GM23338 (cell line): ENCODE data around the gene NDUFA6. TPM values are rescaled to one million over a fixed set of nuclear protein-coding genes. Genes with fewer than 3 reads are reported as not detected.

Experiments used
- ATAC-seq: fragments of 200-7000 bp; cut with Tn5 transposase; 3 replicates; pipeline ENCODE4 v1.9.1; 2020
- DNase-seq: peaks from one replicate; pipeline ENCODE4 v3.0.0-alpha.2; 2015; ENCODE audit warnings: low spot score
- H2AFZ ChIP-seq: fragments of 200-600 bp; sonication (generic); 2 replicates; pipeline ENCODE4 v1.8.0; 2016; ENCODE audit warnings: antibody characterized with exemption, mild to moderate bottlenecking, moderate library complexity
- H3F3A ChIP-seq: fragments of 200-600 bp; sonication (generic); replicated peaks from 2 replicates; pipeline ENCODE4 v1.8.0; 2017; ENCODE audit warnings: antibody characterized with exemption, mixed run types, low read depth
- H3K27ac ChIP-seq: fragments of 200-600 bp; sonication (generic); 2 replicates; pipeline ENCODE4 v1.6.1; 2016; ENCODE audit warnings: low read depth
- H3K27me3 ChIP-seq: fragments of 200-600 bp; sonication (generic); 2 replicates; pipeline ENCODE4 v1.8.0; 2016; ENCODE audit warnings: mild to moderate bottlenecking, mixed run types, moderate library complexity; ENCODE audit not compliant: insufficient read depth
- H3K36me3 ChIP-seq: fragments of 200-600 bp; sonication (generic); 2 replicates; pipeline ENCODE4 v1.8.0; 2016; ENCODE audit warnings: mild to moderate bottlenecking; ENCODE audit not compliant: insufficient read depth
- H3K4me1 ChIP-seq: fragments of 200-600 bp; sonication (generic); 2 replicates; pipeline ENCODE4 v1.8.0; 2016; ENCODE audit warnings: mild to moderate bottlenecking, moderate library complexity; ENCODE audit not compliant: insufficient read depth
- H3K4me2 ChIP-seq: fragments of 200-600 bp; sonication (generic); 2 replicates; pipeline ENCODE4 v1.7.1; 2017; ENCODE audit warnings: mixed run types
- H3K4me3 ChIP-seq: fragments of 200-600 bp; sonication (generic); 2 replicates; pipeline ENCODE4 v1.6.1; 2016; ENCODE audit warnings: mixed run types
- H3K79me2 ChIP-seq: fragments of 200-600 bp; sonication (generic); replicated peaks from 2 replicates; pipeline ENCODE4 v1.8.0; 2017; ENCODE audit warnings: mild to moderate bottlenecking; ENCODE audit not compliant: insufficient read depth
- H3K9me2 ChIP-seq: fragments of 200-600 bp; sonication (generic); 2 replicates; pipeline ENCODE4 v1.8.0; 2017; ENCODE audit not compliant: insufficient read depth
- H4K20me1 ChIP-seq: fragments of 200-600 bp; sonication (generic); replicated peaks from 2 replicates; pipeline ENCODE4 v1.8.0; 2017; ENCODE audit warnings: mild to moderate bottlenecking; ENCODE audit not compliant: insufficient read depth
- H3K27ac Mint-ChIP-seq: 2 replicates; pipeline ENCODE4 v1.8.0; 2020; ENCODE audit warnings: inconsistent platforms, mild to moderate bottlenecking, moderate library complexity, mixed read lengths
- H3K27me3 Mint-ChIP-seq: 3 replicates; pipeline ENCODE4 v1.8.0; 2022; ENCODE audit warnings: low read depth, mild to moderate bottlenecking, moderate library complexity, mixed read lengths, inconsistent platforms; ENCODE audit not compliant: insufficient read depth, poor library complexity
- H3K36me3 Mint-ChIP-seq: 3 replicates; pipeline ENCODE4 v1.8.0; 2021; ENCODE audit warnings: low read depth, mild to moderate bottlenecking, inconsistent platforms, moderate library complexity, mixed read lengths
- H3K4me1 Mint-ChIP-seq: 3 replicates; pipeline ENCODE4 v1.8.0; 2020; ENCODE audit warnings: mild to moderate bottlenecking, inconsistent platforms, mixed read lengths
- H3K4me3 Mint-ChIP-seq: 3 replicates; pipeline ENCODE4 v1.8.0; 2021; ENCODE audit warnings: moderate library complexity, mild to moderate bottlenecking, inconsistent platforms, mixed read lengths
- H3K9me3 Mint-ChIP-seq: 3 replicates; pipeline ENCODE4 v1.8.0; 2020; ENCODE audit warnings: moderate library complexity, mild to moderate bottlenecking, inconsistent platforms, mixed read lengths
- CREB1 ChIP-seq: fragments of 250-450 bp; sonication (Bioruptor Pico); IDR thresholded peaks from 2 replicates; pipeline ENCODE4 v1.5.0; 2020; ENCODE audit warnings: low read depth, mild to moderate bottlenecking, moderate library complexity
- CTCF ChIP-seq, 2 experiments: fragments of 200-600 bp in 1 of 2; sonication (generic) in 1 of 2; conservative IDR thresholded peaks; 2 replicates each; pipeline versions ENCODE4 v1.5.1 to v1.6.1; 2016 to 2017; ENCODE audit warnings: antibody characterized with exemption in 2 of 2, low read depth in 2 of 2, mild to moderate bottlenecking in 2 of 2, moderate library complexity in 1 of 2
- ETS1 ChIP-seq: IDR thresholded peaks from 2 replicates; pipeline ENCODE4 v1.6.1; 2016; ENCODE audit warnings: antibody characterized with exemption
- EZH2 ChIP-seq: fragments of 200-600 bp; sonication (generic); IDR thresholded peaks from one replicate; pipeline ENCODE4 v1.8.0; 2017; ENCODE audit warnings: antibody characterized with exemption, mild to moderate bottlenecking, low read depth; ENCODE audit not compliant: unreplicated experiment
- EZH2phosphoT487 ChIP-seq: fragments of 200-600 bp; sonication (generic); IDR thresholded peaks from one replicate; pipeline ENCODE4 v1.8.1; 2018; ENCODE audit warnings: antibody characterized with exemption; ENCODE audit not compliant: unreplicated experiment
- JUNB ChIP-seq: IDR thresholded peaks from one replicate; pipeline ENCODE4 v1.6.1; 2016; ENCODE audit warnings: antibody characterized with exemption; ENCODE audit not compliant: unreplicated experiment
- NANOG ChIP-seq: IDR thresholded peaks from 2 replicates; pipeline ENCODE4 v1.6.1; 2016; ENCODE audit warnings: antibody characterized with exemption, borderline replicate concordance
- POLR2AphosphoS5 ChIP-seq: IDR thresholded peaks from 2 replicates; pipeline ENCODE4 v1.6.1; 2016; ENCODE audit warnings: antibody characterized with exemption, low read depth
- REST ChIP-seq: IDR thresholded peaks from one replicate; pipeline ENCODE4 v1.6.1; 2018; ENCODE audit warnings: antibody characterized with exemption; ENCODE audit not compliant: unreplicated experiment
- STAT1 ChIP-seq: IDR thresholded peaks from one replicate; pipeline ENCODE4 v1.6.1; 2016; ENCODE audit warnings: antibody characterized with exemption; ENCODE audit not compliant: unreplicated experiment
- ZNF114 ChIP-seq: fragments of 250-450 bp; sonication (Bioruptor Pico); IDR thresholded peaks from 2 replicates; pipeline ENCODE4 v1.5.0; 2020; ENCODE audit warnings: mild to moderate bottlenecking, moderate library complexity
- ZNF331 ChIP-seq: fragments of 250-450 bp; sonication (Bioruptor Pico); IDR thresholded peaks from 2 replicates; pipeline ENCODE4 v1.5.0; 2020; ENCODE audit warnings: low read depth, mild to moderate bottlenecking, moderate library complexity
- ZNF462 ChIP-seq: fragments of 250-450 bp; sonication (Bioruptor Pico); IDR thresholded peaks from 2 replicates; pipeline ENCODE4 v1.5.0; 2020; ENCODE audit warnings: mild to moderate bottlenecking, moderate library complexity
- polyA plus RNA-seq: library from polyadenylated mRNA; unstranded; fragments of >200 nt; fragmentation: Nextera tagmentation; extraction: Ambion mirVana; gene quantifications from 2 replicates; pipeline ENCODE4 v1.2.1, GENCODE V29; 2016
- total RNA-seq: library from RNA; depleted of rRNA; stranded (reverse); fragments of >200 nt; shearing (Covaris generic); gene quantifications from 2 replicates; pipeline ENCODE4 v1.2.3, GENCODE V29; 2014

Gene NDUFA6
- total and polyA plus RNA-seq, 2 experiments from 2014 or later: 69.8 to 433 TPM

GRCh38 chr22:42060489-42060888 lies 30.1 kb downstream of the NDUFA6 start:
- H3K9me3 Mint-ChIP-seq: peaks cover 26% of the 10 kb centered on the region
- H3K36me3 Mint-ChIP-seq: peaks cover 69% of the 10 kb centered on the region

More at GRCh38 chr22:42060489-42060888, 30.1 kb downstream of the NDUFA6 start:
- Histone ChIP-seq H3K9me2 (peaks cover 5% of the 10 kb centered on the region; the same call in 1 of the 2 replicates), H4K20me1 (no peaks in the 10 kb centered on the region), H3K27ac (no peak overlapping the region), H3K4me2 (no peak overlapping the region), H3K4me3 (no peak overlapping the region), H3K4me1 (peaks cover 6% of the 10 kb centered on the region; the same call in 1 of the 2 replicates), H3K27me3 (no peaks in the 10 kb centered on the region), H3K79me2 (no peaks in the 10 kb centered on the region), H3F3A (no peaks in the 10 kb centered on the region), H3K36me3 (peaks cover 3% of the 10 kb centered on the region; the same call in 1 of the 2 replicates), H2AFZ (no peak overlapping the region)
- Mint-ChIP-seq H3K27me3 (peaks cover 5% of the 10 kb centered on the region), H3K27ac (no peak overlapping the region), H3K4me3 (no peak overlapping the region), H3K4me1 (peaks cover 7% of the 10 kb centered on the region)
- TF ChIP-seq POLR2AphosphoS5 (no peak), EZH2 (no peak), ZNF331 (CRISPR knock-in tag) (no peak), ETS1 (no peak), ZNF114 (CRISPR knock-in tag) (no peak), CTCF (conservative IDR thresholded peaks at IDR 0.05; ENCODE audit: low read depth in 2 of 2) (no peak), STAT1 (no peak), ZNF462 (CRISPR knock-in tag) (no peak), JUNB (no peak), CREB1 (CRISPR knock-in tag) (no peak), REST (no peak), NANOG (no peak), EZH2phosphoT487 (no peak)
- DNase-seq (no peak), ATAC-seq (no peak)
